ENCODE measurements around the gene TNIP1. TPM values are rescaled to one million over a fixed set of nuclear protein-coding genes. Genes with fewer than 3 reads are reported as not detected.

TNIP1 gene
- 59.8 and 189 TPM in 2 replicates for total RNA-seq

GRCh38 chr5:151080613-151081430 lies at the start of gene TNIP1:
TNIP1 (minus strand) TSS chr5:151081034; CDS start chr5:151065095, 15,939 bp downstream.

GRCh38 chr5:151020304-151021110 lies 60.3 kb downstream of the TNIP1 start, which contains the start of gene GPX3:
GPX3 (plus strand) TSS chr5:151020591; CDS start chr5:151020655, 64 bp downstream.

Other genes starting within 250 kb of the TNIP1 start
- 13.3 TPM in 1 of 2 replicates, not detected in the other for gene IRGM, start 234.5 kb downstream of the TNIP1 start, total RNA-seq
- gene ZNF300, start 176.1 kb downstream of the TNIP1 start, total RNA-seq = 3.6 and 6.6 TPM in 2 replicates
- 5.7 and 35.0 TPM in 2 replicates for gene GPX3, start 60.4 kb downstream of the TNIP1 start, total RNA-seq
- gene ANXA6, start 76.7 kb upstream of the TNIP1 start, total RNA-seq = 189 and 424 TPM in 2 replicates
- 3.5 and 13.6 TPM in 2 replicates for gene CCDC69, start 143.1 kb upstream of the TNIP1 start, total RNA-seq
- gene GM2A, start 172.2 kb upstream of the TNIP1 start, total RNA-seq = 20.4 and 36.9 TPM in 2 replicates
- gene SLC36A3, start 222.7 kb upstream of the TNIP1 start, total RNA-seq = not detected in 2 replicates